GM21528 (cell line): Measurements from ENCODE around the gene ZNF513.
A peak's percentile ranks its signal among the peaks of the same experiment; 100 is the strongest.
"Not testable (repeated sequence)": the region's sequence is repeated elsewhere in the genome, so short reads cannot be mapped to it uniquely, and the experiment has no call there.

Experiments
- ATAC-seq: cut with Tn5 transposase; IDR thresholded peaks from one replicate; pipeline ENCODE4 v1.9.1; 2021; ENCODE audit warnings: mild to moderate bottlenecking, moderate library complexity; ENCODE audit not compliant: unreplicated experiment, low FRiP score

ZNF513 gene

DNA sequence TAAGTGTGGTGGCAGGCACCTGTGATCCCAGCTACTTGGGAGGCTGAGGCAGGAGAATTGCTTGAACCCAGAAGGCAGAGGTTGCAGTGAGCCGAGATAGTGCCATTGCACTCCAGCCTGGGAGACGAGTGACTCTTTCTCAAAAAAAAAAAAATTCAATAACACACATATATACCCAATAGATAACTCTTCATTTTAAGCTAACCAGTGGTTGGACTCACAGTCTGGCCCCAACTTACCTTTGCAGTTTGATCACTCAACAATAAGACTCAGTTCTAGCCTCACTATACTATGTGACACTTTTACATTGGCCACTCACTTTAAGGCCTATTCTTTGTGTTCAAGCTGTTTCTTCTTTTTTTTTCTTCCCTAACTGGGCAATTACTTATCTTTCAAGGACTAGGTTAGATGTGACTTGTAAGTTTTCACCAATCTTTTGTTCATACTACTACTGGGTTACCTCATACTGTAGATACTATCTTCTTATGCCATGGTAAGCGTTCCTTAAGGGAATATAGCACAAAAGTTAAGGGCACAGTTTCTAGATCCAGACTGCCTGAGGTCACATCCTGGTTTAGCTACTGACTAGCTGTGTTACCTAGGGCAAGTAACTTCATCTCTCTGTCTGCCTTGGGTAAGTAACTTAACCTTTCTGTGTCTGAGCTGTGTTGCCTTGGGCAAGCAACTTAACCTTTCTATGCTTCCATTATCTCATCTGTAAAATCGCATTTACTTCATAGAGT, 17.7 kb downstream of the ZNF513 start:
- ATAC-seq, result no peak

DNA sequence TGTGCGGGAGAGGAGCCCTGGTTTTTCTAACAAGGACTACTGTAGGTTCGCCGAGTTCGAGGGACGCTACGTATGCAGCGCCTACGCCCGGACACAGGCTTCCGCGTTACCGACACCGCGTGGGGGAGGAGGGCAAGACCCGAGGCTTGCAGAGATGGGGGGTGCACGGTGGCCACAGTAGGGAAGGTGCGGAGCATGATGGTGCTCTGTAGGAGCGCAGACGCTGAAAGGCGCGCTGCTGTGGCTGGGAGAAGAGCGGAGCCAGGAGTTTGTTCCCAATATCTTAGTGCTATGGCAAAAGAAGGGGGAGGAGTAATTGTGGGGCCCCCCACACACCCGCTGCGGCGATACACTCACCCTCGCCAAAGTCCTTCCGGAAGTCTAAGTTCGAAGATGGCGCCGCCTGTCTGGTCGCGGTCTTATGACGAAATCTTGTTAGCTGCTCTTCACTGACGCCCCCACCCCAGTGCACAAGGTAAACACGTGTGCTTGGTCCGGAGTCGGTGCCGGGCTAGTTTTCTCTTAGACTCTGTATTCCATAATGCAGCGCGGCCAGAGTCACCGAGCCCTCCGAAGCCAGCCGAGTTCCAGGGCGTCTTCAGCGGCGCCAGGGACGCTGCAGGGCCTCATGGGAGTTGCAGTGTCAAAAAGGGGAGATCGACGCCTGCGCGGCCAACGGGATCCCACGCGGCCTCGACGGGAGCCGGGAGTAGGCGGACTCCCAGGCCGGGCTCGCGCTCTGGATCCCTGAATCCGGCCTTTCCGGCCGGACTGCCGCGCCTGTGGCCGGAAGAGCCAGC, 24.0 kb downstream of the ZNF513 start, which contains the start of gene GTF3C2:
Gene GTF3C2, minus strand, starts transcription at position 383 of the 800 bp plus-strand sequence. CDS start 13,210 bp downstream, outside the sequence.
- peak; percentile 76 for ATAC-seq

DNA sequence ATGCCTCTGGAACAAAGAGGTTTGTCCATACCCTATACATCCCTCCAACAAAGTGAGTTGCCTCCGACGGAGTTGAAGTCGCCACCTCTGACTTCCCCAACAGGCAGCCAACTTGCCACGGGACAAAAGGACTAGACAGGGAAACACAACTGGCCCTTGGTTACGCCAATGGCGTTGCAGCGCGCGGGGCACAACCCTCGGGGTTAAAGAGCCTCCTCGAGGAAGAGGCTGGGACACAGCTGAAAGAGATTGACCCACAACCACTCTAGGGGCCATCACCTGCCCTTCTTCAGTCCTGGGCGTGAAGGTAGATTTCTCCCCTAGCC, 24.5 kb downstream of the ZNF513 start:
- peak; percentile 41 for ATAC-seq

DNA sequence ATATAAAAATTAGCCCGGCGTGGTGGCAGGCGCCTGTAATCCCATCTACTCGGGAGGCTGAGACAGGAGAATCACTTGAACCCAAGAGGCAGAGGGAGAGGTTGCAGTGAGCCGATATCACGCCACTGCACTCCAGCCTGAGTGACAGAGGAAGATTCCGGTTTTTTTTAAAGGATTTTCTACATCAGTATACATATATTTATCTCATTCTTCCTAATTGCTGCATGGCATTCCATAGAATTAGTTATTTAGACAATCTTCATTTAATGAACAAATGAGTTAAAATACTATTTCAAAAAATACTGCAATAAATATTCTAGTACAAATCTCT, 26.0 kb downstream of the ZNF513 start:
- no peak for ATAC-seq

DNA sequence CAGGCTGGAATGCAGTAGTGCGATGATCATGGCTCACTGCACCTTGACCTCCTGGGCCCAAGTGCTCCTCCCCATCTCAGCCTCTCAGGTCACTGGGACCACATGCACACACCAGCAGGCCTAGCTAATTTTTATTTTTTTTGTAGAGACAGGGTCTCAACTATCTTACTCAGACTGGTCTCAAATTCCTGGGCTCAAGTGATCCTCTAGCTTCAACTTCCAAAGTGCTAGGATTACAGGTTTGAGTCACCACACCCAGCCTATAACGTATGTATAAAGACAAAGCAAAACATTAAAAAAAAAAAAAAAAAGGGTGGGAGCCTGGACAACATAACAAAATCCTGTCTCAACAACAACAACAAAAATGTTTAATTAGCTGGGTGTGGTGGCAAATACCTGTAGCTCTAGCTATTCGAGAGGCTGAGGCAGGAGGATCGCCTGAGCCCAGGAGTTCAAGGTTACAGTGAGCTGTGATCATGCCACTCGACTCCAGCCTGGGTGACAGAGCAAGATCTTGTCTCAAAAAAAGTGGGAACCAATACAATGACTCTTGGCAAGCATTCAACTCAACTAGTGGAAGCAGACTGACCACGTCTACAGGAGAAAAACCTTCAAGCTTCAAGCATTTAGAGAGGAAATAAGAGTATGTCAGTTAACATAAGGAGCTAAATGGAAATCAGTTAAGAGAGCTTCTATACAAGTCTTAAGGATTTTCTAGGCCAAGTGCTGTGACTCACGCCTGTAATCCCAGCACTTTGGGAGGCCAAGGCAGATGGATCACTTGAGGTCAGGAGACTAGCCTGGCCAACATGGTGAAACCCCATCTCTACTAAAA, 26.6 kb downstream of the ZNF513 start:
- ATAC-seq, result no peak

DNA sequence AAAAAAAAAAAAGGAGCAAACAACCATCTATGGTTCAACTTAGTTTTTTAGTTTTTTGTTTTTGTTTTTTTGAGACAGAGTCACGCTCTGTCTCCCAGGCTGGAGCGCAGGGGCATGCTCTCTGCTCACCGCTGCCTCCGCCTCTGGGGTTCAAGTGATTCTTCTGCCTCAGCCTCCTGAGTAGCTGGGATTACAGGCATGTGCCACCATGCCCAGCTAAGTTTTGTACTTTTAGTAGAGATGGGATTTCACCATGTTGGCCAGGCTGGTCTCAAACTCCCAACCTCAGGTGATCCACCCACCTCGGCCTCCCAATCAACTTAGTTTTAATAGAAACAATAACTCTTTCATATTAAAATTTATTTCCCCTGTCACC, 27.2 kb downstream of the ZNF513 start:
- ATAC-seq, result not testable (repeated sequence)

DNA sequence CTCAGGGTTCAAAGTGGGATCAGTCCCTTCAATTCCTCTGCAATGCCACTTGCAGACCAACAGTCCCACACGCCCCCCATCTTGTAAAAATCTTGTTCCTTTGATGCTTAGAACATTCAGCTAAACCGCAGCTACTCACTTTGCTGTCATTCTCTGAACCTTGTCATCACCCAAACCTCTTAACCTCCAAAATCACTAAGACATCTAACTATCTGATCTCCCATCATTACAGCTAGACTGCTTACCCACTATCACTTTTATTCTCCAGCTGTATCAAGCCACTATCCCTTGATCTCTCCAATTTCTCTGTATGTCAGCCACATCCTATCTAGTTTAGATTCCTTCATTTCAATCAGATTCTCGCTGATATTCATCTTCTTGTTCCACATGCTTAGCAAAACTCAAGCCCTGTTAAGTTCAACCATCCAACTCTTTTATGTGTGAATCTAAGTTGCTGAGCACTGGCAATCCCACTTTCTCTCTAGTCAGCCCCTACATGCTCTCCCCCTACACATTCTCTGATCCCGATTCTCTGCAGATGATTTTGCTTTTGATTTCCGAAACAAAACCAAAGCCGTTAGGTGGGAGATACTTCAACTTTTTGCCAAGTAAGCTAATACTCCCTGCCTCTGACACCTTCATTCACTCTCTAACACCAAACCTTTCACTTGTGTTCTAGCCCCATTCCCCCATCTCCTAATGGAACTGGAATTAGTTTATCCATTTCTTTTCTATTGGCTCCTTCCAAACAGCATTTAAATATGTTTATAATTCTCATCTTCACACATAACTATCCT, 28.5 kb downstream of the ZNF513 start:
- ATAC-seq, result no peak

DNA sequence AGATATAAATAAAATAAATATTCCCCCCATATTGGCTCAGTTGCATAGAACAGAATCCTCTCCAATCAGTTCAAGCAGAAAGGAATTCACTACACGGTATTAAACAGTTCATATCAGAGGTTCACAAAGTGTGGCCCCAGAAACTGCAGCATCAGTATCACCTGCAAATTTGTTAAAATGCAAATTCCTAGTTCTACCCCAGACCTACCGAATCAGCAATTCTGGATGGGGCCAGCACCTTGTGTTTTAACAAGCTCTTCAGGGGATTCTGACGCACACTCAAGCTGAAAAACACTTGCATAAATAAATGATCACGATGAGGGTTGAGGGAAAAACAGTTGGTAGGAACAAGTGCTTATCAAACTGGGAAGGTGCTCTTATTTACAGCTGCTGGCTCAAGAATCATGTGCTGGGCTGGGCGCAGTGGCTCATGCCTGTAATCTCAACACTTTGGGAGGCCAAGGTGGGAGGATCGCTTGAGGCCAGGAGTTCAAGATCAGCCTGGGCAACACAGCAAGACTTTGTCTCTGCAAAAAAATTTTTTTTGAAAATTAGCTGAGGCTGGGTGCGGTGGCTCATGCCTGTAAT, 30.3 kb downstream of the ZNF513 start:
- no peak for ATAC-seq

DNA sequence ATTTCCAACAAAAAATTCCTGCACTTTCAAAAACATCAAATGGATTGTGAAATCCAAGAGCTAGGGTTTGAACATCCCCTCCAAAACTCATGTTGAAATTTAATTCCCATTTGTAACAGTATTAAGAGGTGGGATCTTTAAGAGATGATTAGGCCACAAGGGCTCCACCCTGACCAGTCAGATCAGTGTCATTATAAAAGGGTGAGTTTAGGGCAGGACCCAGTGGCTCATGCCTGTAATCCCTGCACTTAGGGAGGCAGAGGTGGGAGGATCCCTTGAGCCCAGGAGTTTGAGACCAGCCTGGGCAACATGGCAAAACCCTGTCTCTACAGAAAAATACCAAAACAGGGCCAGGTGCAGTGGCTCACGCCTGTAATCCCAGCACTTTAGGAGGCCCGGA, 32.9 kb downstream of the ZNF513 start:
- no peak for ATAC-seq

DNA sequence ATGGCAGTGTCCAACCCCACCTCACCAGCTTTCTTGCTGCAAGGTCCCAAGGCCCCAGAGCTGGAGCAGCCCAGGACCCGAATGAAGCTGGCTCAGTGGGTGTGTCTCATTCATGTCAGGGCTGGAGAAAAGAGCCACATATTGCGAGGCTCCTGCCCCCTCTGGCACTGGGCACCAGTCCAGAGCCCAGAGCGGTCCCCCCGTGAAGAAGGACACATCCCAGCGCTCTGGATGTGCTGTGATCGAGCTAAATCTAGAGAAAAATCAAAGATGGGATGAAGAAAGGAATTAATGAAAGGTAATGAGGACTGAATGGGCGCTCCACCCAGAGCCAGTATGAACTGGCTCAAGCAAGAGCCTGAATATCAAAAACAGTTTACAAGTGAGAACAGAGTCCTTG, 44.4 kb downstream of the ZNF513 start:
- ATAC-seq, result no peak

DNA sequence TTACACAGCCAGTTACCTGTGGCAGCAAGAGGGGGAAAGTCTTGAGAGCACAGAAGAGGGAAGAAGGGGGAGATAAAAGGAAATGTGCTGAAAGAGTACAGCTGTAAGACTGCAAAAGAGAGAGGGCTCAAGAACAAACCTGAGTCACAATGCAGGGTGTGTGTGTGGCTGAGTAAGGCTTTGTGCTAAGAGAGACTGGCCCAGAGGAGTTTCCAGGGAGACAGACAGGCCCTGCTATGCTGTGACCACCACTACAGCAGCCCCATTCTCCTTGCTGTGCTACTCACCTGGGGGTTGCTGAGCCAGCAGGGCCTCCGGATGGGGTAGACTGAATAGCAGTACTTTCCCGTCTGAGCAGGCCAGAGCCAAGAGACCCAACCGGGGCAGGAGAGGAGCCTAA, 45.2 kb downstream of the ZNF513 start:
- ATAC-seq, result no peak
